Lung (tissue), 12 donors: ENCODE measurements around the gene ENTPD7. TPM values are rescaled to one million over a fixed set of nuclear protein-coding genes. Genes with fewer than 3 reads are reported as not detected.

Experiments used
- ATAC-seq: fragments of 200-7000 bp; cut with Tn5 transposase; one replicate; pipeline ENCODE4 v1.9.1; 2020; ENCODE audit warnings: moderate number of reproducible peaks; ENCODE audit not compliant: insufficient read depth, low FRiP score
- DNase-seq, 3 donors: peaks; one replicate each; pipeline ENCODE4 v3.0.0-alpha.2; 2013 to 2017
- H3K27ac ChIP-seq, 2 donors: one replicate each; pipeline ENCODE4 v1.5.1; 2013; ENCODE audit warnings: mild to moderate bottlenecking in 2 of 2, moderate library complexity in 2 of 2, control low read depth in 1 of 2, inconsistent platforms in 1 of 2, low read depth in 1 of 2, low read length in 1 of 2
- H3K27me3 ChIP-seq, 3 donors: one replicate each; pipeline ENCODE4 v1.5.1; 2013; ENCODE audit warnings: low read length in 2 of 3; ENCODE audit not compliant: control insufficient read depth in 3 of 3, insufficient read depth in 3 of 3
- H3K36me3 ChIP-seq, 4 donors: one replicate each; pipeline ENCODE4 v1.5.1; 2013; ENCODE audit warnings: low read length in 4 of 4, mild to moderate bottlenecking in 1 of 4, moderate library complexity in 1 of 4; ENCODE audit not compliant: control insufficient read depth in 4 of 4, insufficient read depth in 4 of 4
- H3K4me1 ChIP-seq, 5 donors: one replicate each; pipeline ENCODE4 v1.5.1; 2013; ENCODE audit warnings: low read length in 5 of 5, mild to moderate bottlenecking in 2 of 5, moderate library complexity in 1 of 5; ENCODE audit not compliant: control insufficient read depth in 5 of 5, insufficient read depth in 5 of 5
- H3K4me3 ChIP-seq: one replicate; pipeline ENCODE4 v1.5.1; 2013; ENCODE audit warnings: mild to moderate bottlenecking, control low read depth, moderate library complexity
- H3K9ac ChIP-seq, 2 donors: one replicate each; pipeline ENCODE4 v1.5.1; 2013; ENCODE audit warnings: low read length in 2 of 2, control low read depth in 1 of 2; ENCODE audit not compliant: insufficient read depth in 1 of 2
- H3K9me3 ChIP-seq, 4 donors: one replicate each; pipeline ENCODE4 v1.5.1; 2013; ENCODE audit warnings: low read length in 3 of 4, mild to moderate bottlenecking in 1 of 4, moderate library complexity in 1 of 4; ENCODE audit not compliant: control insufficient read depth in 4 of 4, insufficient read depth in 3 of 4
- WGBS, 2 donors: extraction: QIAGEN DNeasy Blood & Tissue Kit; methylation state at CpG; one replicate each; pipeline ENCODE4 v1.1.7; 2013; 5-methylcytosine and 5-hydroxymethylcytosine counted together
- polyA plus RNA-seq, 2 donors: library from polyadenylated mRNA; stranded (reverse); fragments of 200-250 nt; gene quantifications; one replicate each; pipeline ENCODE4 v1.2.1, GENCODE V29; 2013
- total RNA-seq, 2 donors: library from RNA; depleted of rRNA in 1 of 2; stranded (reverse); fragments of >200 nt in 1 of 2; gene quantifications; one replicate each; pipeline ENCODE4 v1.2.1, GENCODE V29; 2014 to 2021
- TF ChIP-seq, protein P1 (sequence below): IDR thresholded peaks from 2 replicates; pipeline ENCODE4 v1.5.1; 2012; ENCODE audit warnings: mild to moderate bottlenecking; ENCODE audit errors: control extremely low read depth, extremely low read depth
- donor health status: control.
- donor health status: control.
- donor health status: Bipolar disorder and iron deficiency.
- donor health status: healthy.
- donor health status: DM: yes; HTN: yes; CAD: no.

The ENTPD7 gene
- total and polyA plus RNA-seq, 4 donors: 1.0 to 14.6 (median 10.6) TPM

DNA sequence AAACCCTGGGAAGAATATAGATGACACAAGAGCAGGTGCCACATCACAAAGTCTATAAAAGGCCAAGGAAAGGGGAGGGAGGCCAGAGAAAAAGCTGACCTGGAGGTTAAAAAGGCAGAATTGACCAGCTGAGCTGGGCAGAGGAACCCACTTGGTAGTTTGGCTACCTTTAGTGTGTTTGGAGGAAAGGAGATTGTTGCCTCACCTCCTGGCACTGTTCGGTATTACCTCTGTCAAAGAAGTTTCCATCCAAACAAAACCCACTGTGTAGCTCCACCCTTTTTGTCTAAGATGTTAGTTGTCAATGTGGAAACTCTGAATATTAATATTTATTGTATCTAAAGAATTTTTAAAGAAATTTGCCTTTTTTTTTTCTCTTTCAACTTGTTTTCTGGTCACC lies 23.4 kb downstream of the ENTPD7 start:
- Histone ChIP-seq H3K9me3 (peaks cover 0 to 3% (median 0%) of the 10 kb centered on the region in 4 donors), H3K9ac (no peak overlapping the region), H3K36me3 (peaks cover 0 to 15% (median 8%) of the 10 kb centered on the region in 4 donors), H3K27me3 (no peaks in the 10 kb centered on the region), H3K4me1 (peaks cover 0 to 2% (median 0%) of the 10 kb centered on the region in 5 donors), H3K27ac (no peak overlapping the region), H3K4me3 (no peak overlapping the region)
- TF ChIP-seq, protein P1, sequence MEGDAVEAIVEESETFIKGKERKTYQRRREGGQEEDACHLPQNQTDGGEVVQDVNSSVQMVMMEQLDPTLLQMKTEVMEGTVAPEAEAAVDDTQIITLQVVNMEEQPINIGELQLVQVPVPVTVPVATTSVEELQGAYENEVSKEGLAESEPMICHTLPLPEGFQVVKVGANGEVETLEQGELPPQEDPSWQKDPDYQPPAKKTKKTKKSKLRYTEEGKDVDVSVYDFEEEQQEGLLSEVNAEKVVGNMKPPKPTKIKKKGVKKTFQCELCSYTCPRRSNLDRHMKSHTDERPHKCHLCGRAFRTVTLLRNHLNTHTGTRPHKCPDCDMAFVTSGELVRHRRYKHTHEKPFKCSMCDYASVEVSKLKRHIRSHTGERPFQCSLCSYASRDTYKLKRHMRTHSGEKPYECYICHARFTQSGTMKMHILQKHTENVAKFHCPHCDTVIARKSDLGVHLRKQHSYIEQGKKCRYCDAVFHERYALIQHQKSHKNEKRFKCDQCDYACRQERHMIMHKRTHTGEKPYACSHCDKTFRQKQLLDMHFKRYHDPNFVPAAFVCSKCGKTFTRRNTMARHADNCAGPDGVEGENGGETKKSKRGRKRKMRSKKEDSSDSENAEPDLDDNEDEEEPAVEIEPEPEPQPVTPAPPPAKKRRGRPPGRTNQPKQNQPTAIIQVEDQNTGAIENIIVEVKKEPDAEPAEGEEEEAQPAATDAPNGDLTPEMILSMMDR: no peak
- DNase-seq: no peak
- 46 to 78% methylated on average over 1 of the region's 1 CpG for WGBS, 2 donors
- no peak for ATAC-seq

DNA sequence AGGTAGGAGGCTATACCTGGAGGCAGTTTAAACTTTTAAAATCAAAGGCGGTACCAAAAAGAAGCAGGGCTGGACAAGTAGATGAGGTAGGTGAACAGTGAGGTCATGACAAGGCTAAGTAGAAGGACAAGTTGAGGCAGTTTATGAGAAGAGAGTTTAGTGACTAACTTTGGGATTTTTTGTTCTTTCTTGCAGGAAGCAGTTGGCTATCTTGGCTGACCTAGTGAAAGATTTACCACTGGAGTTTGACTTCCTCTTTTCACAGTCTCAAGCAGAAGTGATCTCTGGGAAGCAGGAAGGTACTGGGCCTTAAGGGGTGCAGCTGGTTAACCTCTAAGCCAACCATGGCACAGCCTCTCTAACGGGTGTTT lies 26.3 kb downstream of the ENTPD7 start:
- no peak for DNase-seq
- 27 to 64% methylated on average over 2 of the region's 2 CpGs for WGBS, 2 donors
- peak; percentile 58 for ATAC-seq

DNA sequence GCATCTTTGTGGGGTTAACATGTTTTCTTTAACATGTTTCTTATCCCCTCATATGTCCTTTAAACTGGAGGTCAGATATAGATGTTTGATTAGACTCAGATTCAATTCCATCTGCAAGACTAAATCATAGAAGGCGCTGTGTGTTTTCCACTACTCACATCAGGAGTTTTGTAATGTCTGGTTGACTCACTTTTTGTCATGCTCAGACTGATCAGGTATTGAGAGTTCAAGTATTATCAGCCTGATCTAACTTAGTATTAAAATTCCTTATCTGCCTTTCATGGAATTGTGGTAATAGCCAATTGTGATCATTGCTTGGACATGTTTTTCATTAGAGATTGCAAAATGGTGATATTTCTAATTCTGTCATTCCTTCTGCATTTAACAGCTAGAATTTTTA lies 30.2 kb downstream of the ENTPD7 start:
- H3K9ac ChIP-seq: no peak overlapping the region
- 98 to 100% methylated on average over 1 of the region's 1 CpG for WGBS, 2 donors
- peaks cover 4 to 13% (median 9%) of the 10 kb centered on the region in 4 donors for H3K36me3 ChIP-seq
- TF ChIP-seq, protein P1: no peak
- peaks cover 0 to 2% (median 0%) of the 10 kb centered on the region in 4 donors for H3K9me3 ChIP-seq
- H3K27ac ChIP-seq: no peak overlapping the region
- DNase-seq (no peak), ATAC-seq (no peak)
- H3K4me3 ChIP-seq: no peak overlapping the region
- no peaks in the 10 kb centered on the region for H3K27me3 ChIP-seq
- peaks cover 0 to 2% (median 0%) of the 10 kb centered on the region in 5 donors for H3K4me1 ChIP-seq

More for the DNA sequence above, 26.3 kb downstream of the ENTPD7 start:
- H3K4me1 ChIP-seq: peaks cover 0 to 2% (median 0%) of the 10 kb centered on the region in 5 donors
- no peaks in the 10 kb centered on the region for H3K27me3 ChIP-seq
- no peak overlapping the region for H3K9ac ChIP-seq
- no peak overlapping the region for H3K27ac ChIP-seq
- H3K36me3 ChIP-seq: peaks cover 0 to 9% (median 3%) of the 10 kb centered on the region in 4 donors
- H3K4me3 ChIP-seq: no peak overlapping the region
- TF ChIP-seq, protein P1: no peak
- H3K9me3 ChIP-seq: peaks cover 0 to 2% (median 0%) of the 10 kb centered on the region in 4 donors
